ENCODE measurements around the gene ITPRID1. TPM values are rescaled to one million over a fixed set of nuclear protein-coding genes. Genes with fewer than 3 reads are reported as not detected.

ITPRID1 gene
- total RNA-seq, 1 experiment from 2014 or later: not detected

- H3F3A ChIP-seq (ENCODE audit: low read length, unreplicated experiment): no peaks in the 10 kb centered on the region
- DNase-seq (peak; percentile 87), ATAC-seq (peak; percentile 100)
- H3K4me3 ChIP-seq (ENCODE audit: low read length): no peak overlapping the region
- H3K4me1 ChIP-seq (ENCODE audit: insufficient read depth, low read length): peaks cover 9% of the 10 kb centered on the region; the same call in 1 of the 2 replicates
- H3K27ac ChIP-seq (ENCODE audit: low read length): no peak overlapping the region
- BruUV-seq (replicated peaks): no TSS peak
- H3K36me3 ChIP-seq (ENCODE audit: low read depth, low read length): no peaks in the 10 kb centered on the region
- H3K79me2 ChIP-seq (ENCODE audit: low read length): no peaks in the 10 kb centered on the region
- ChIA-PET CTCF (interaction anchor here (0.6 to 1.0 kb wide), 4 partner anchors 46 to 115 kb away, joined by 3 to 8 read pairs (median 4); no protein-coding TSS in a partner anchor), POLR2A (ENCODE audit: unreplicated experiment) (no interaction called here)
- no peak overlapping the region for H3K4me2 ChIP-seq (ENCODE audit: low read length)
- TF ChIP-seq EZH2 (IDR thresholded peaks at IDR 0.05; ENCODE audit: low read length, unreplicated experiment) (no peak), CTCF (conservative IDR thresholded peaks at IDR 0.05; ENCODE audit: low read depth, low read length) (peak; percentile 92), EZH2phosphoT487 (IDR thresholded peaks at IDR 0.05; ENCODE audit: borderline replicate concordance, low read length) (no peak)
- H3K9me2 ChIP-seq (replicated peaks; ENCODE audit: low read length): no peaks in the 10 kb centered on the region
- no peak overlapping the region for H3K9ac ChIP-seq (ENCODE audit: low read length)
- no peak overlapping the region for H2AFZ ChIP-seq (ENCODE audit: low read length)
- H3K27me3 ChIP-seq (ENCODE audit: low read length): no peaks in the 10 kb centered on the region
- no peaks in the 10 kb centered on the region for H3K9me3 ChIP-seq (ENCODE audit: low read length)
- intact Hi-C loops (cut with micrococcal nuclease): loop anchor here (1.0 kb wide), 4 partner anchors 45 to 354 kb away; no protein-coding TSS in a partner anchor
- H4K20me1 ChIP-seq (ENCODE audit: low read length): no peaks in the 10 kb centered on the region
Observed at GRCh38 chr7:31488562-31489203, 25.2 kb upstream of the ITPRID1 start.

GRCh38 chr7:31490796-31491314 is 23.0 kb upstream of the ITPRID1 start:
- BruUV-seq (replicated peaks): no TSS peak
- ATAC-seq: no peak
- POLR2A ChIA-PET (ENCODE audit: unreplicated experiment): no interaction called here
- Histone ChIP-seq H3K27me3 (ENCODE audit: low read length) (0 out of 2 replicates have a peak, but pooled peaks cover under 1% of the 10 kb centered on the region), H3K4me1 (ENCODE audit: insufficient read depth, low read length) (peaks cover 15% of the 10 kb centered on the region; the same call in 1 of the 2 replicates), H3F3A (ENCODE audit: low read length, unreplicated experiment) (no peaks in the 10 kb centered on the region), H3K9me2 (replicated peaks; ENCODE audit: low read length) (no peaks in the 10 kb centered on the region), H3K27ac (ENCODE audit: low read length) (no peak overlapping the region), H3K9me3 (ENCODE audit: low read length) (no peaks in the 10 kb centered on the region), H4K20me1 (ENCODE audit: low read length) (no peaks in the 10 kb centered on the region), H3K79me2 (ENCODE audit: low read length) (no peaks in the 10 kb centered on the region), H3K4me3 (ENCODE audit: low read length) (no peak overlapping the region), H2AFZ (ENCODE audit: low read length) (no peak overlapping the region), H3K4me2 (ENCODE audit: low read length) (no peak overlapping the region), H3K9ac (ENCODE audit: low read length) (no peak overlapping the region), H3K36me3 (ENCODE audit: low read depth, low read length) (no peaks in the 10 kb centered on the region)
- TF ChIP-seq CTCF (conservative IDR thresholded peaks at IDR 0.05; ENCODE audit: low read depth, low read length): no peak
- no peak for TF ChIP-seq EZH2 (IDR thresholded peaks at IDR 0.05; ENCODE audit: low read length, unreplicated experiment)
- TF ChIP-seq EZH2phosphoT487 (IDR thresholded peaks at IDR 0.05; ENCODE audit: borderline replicate concordance, low read length): no peak
- DNase-seq: no peak
- CTCF ChIA-PET: no interaction called here
- intact Hi-C loops (cut with micrococcal nuclease): no loop called here

- peaks cover 13% of the 10 kb centered on the region for H3K27me3 ChIP-seq (ENCODE audit: low read length)
- no peaks in the 10 kb centered on the region for H3K9me2 ChIP-seq (replicated peaks; ENCODE audit: low read length)
- no peak for TF ChIP-seq EZH2 (IDR thresholded peaks at IDR 0.05; ENCODE audit: low read length, unreplicated experiment)
- TF ChIP-seq CTCF (conservative IDR thresholded peaks at IDR 0.05; ENCODE audit: low read depth, low read length): no peak
- no peak for TF ChIP-seq EZH2phosphoT487 (IDR thresholded peaks at IDR 0.05; ENCODE audit: borderline replicate concordance, low read length)
- H4K20me1 ChIP-seq (ENCODE audit: low read length): no peaks in the 10 kb centered on the region
- intact Hi-C loops (cut with micrococcal nuclease): no loop called here
- peaks cover 15% of the 10 kb centered on the region; the same call in 1 of the 2 replicates for H3K4me1 ChIP-seq (ENCODE audit: insufficient read depth, low read length)
- no peaks in the 10 kb centered on the region for H3K9me3 ChIP-seq (ENCODE audit: low read length)
- no peaks in the 10 kb centered on the region for H3K36me3 ChIP-seq (ENCODE audit: low read depth, low read length)
- ATAC-seq (no peak), DNase-seq (no peak)
- BruUV-seq (replicated peaks): no TSS peak
- no peaks in the 10 kb centered on the region for H3K79me2 ChIP-seq (ENCODE audit: low read length)
- no peak overlapping the region for H3K27ac ChIP-seq (ENCODE audit: low read length)
- H3K4me3 ChIP-seq (ENCODE audit: low read length): no peak overlapping the region
- POLR2A ChIA-PET (ENCODE audit: unreplicated experiment): no interaction called here
- H3K4me2 ChIP-seq (ENCODE audit: low read length): no peak overlapping the region
- H2AFZ ChIP-seq (ENCODE audit: low read length): no peak overlapping the region
- no peaks in the 10 kb centered on the region for H3F3A ChIP-seq (ENCODE audit: low read length, unreplicated experiment)
- CTCF ChIA-PET: no interaction called here
- no peak overlapping the region for H3K9ac ChIP-seq (ENCODE audit: low read length)
Observed at GRCh38 chr7:31492086-31492485, 21.8 kb upstream of the ITPRID1 start.
